ENCODE data around the gene ZNF778. TPM values are rescaled to one million over a fixed set of nuclear protein-coding genes. Genes with fewer than 3 reads are reported as not detected.

The ZNF778 gene
- total and polyA plus RNA-seq, 2 of the 13 experiments (the other 11 are each of a cell fraction or from before 2014, with no cell fraction given): 3.8 to 7.2 TPM

- no peak for TF ChIP-seq TBP (CRISPR knock-in tag; IDR thresholded peaks at IDR 0.05)
- TF ChIP-seq TRAFD1 (CRISPR knock-in tag; IDR thresholded peaks at IDR 0.05; ENCODE audit: borderline replicate concordance): no peak
- no peak for TF ChIP-seq KLF9 (CRISPR knock-in tag; IDR thresholded peaks at IDR 0.05; ENCODE audit: low read depth)
- TF ChIP-seq PLRG1 (conservative IDR thresholded peaks at IDR 0.05): no peak
- TF ChIP-seq ARID3A (IDR thresholded peaks at IDR 0.05; ENCODE audit: low read depth, low read length): no peak
- TF ChIP-seq ZNF251 (CRISPR knock-in tag; IDR thresholded peaks at IDR 0.05): no peak
- TF ChIP-seq CSRNP2 (CRISPR knock-in tag; conservative IDR thresholded peaks at IDR 0.05; ENCODE audit: low read depth): no peak; the same call in 1 of the 2 replicates
- TF ChIP-seq ARNTL (CRISPR knock-in tag; IDR thresholded peaks at IDR 0.05): 0 out of 2 replicates have a peak, but pooled peaks have one; percentile 49
- no peak for TF ChIP-seq ZBTB8A (CRISPR knock-in tag; IDR thresholded peaks at IDR 0.05; ENCODE audit: borderline replicate concordance, low read depth)
- peak; percentile 86 for TF ChIP-seq ARID5B (CRISPR knock-in tag; IDR thresholded peaks at IDR 0.05)
- no peak for TF ChIP-seq ZBTB7B (CRISPR knock-in tag; IDR thresholded peaks at IDR 0.05)
- TF ChIP-seq ZNF747 (CRISPR knock-in tag; IDR thresholded peaks at IDR 0.05; ENCODE audit: borderline replicate concordance): no peak
- TF ChIP-seq ZFP36L2 (CRISPR knock-in tag; IDR thresholded peaks at IDR 0.05): no peak
- TF ChIP-seq ATF7 (IDR thresholded peaks at IDR 0.05): no peak
- TF ChIP-seq ATF7 (CRISPR knock-in tag; IDR thresholded peaks at IDR 0.05): peak; percentile 39; the same call in 1 of the 2 replicates
- TF ChIP-seq KAT2B (IDR thresholded peaks at IDR 0.05; ENCODE audit: borderline replicate concordance, low read depth, low read length): no peak
- TF ChIP-seq ZNF17 (CRISPR knock-in tag; IDR thresholded peaks at IDR 0.05): no peak
- TF ChIP-seq CHD2 (IDR thresholded peaks at IDR 0.05; ENCODE audit: low read depth, low read length): no peak
- no peak for TF ChIP-seq ARNT2 (CRISPR knock-in tag; IDR thresholded peaks at IDR 0.05; ENCODE audit: low read depth)
- TF ChIP-seq ZNF557 (CRISPR knock-in tag; IDR thresholded peaks at IDR 0.05): peak; percentile 88; the same call in 1 of the 2 replicates
- TF ChIP-seq CREM (IDR thresholded peaks at IDR 0.05): no peak
- TF ChIP-seq CREM (CRISPR knock-in tag; IDR thresholded peaks at IDR 0.05): no peak
- no peak for TF ChIP-seq ZBTB3 (CRISPR knock-in tag; IDR thresholded peaks at IDR 0.05; ENCODE audit: borderline replicate concordance, low read depth)
- TF ChIP-seq ZNF678 (CRISPR knock-in tag; IDR thresholded peaks at IDR 0.05): no peak
Observed at GRCh38 chr16:89232107-89232506, 14.6 kb downstream of the ZNF778 start (continued).

Data from HepG2 (cell line).